ENCODE results near the gene LMO2. TPM values are rescaled to one million over a fixed set of nuclear protein-coding genes. Genes with fewer than 3 reads are reported as not detected.
"Not testable (repeated sequence)": the region's sequence is repeated elsewhere in the genome, so short reads cannot be mapped to it uniquely, and the experiment has no call there.

Gene LMO2
- polyA plus RNA-seq, 1 donor from 2014 or later, result 11.4 TPM

DNA sequence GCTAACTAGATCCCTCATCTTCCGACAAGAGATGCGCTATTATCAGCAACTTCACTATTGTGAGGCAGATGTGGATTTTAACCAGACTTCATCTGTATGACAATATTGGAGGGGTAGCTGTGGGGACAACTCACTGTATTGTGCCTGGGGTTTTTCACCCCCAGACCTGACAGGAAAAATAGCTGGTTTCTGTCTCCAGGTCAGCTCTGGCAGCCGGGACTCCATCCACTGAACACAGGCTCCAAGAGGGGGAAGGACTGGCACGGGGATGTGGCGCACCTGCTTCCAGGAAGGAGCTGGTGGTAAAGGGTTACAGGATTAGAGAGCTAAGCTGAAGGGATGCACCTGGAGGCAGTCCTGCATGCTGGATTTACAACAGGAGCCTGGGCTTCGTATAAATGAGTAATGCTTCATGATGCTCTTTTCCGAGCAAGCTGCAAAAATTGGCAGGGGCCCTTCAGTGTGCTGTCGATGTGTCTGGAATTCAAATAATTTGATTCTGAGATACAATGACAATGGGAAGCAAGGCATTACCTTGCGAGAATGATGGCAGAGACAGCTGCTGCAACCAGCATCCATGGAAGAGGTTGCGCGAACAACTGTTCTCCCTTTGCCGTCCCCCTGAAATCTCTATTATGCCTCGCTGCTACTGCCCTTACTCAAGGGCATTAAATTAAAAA lies 49.5 kb downstream of the LMO2 start:
- Mint-ChIP-seq H3K27ac (no peak overlapping the region), H3K9me3 (no peaks in the 10 kb centered on the region), H3K4me3 (no peak overlapping the region), H3K36me3 (no peaks in the 10 kb centered on the region), H3K4me1 (no peaks in the 10 kb centered on the region), H3K27me3 (peaks cover 12% of the 10 kb centered on the region)

DNA sequence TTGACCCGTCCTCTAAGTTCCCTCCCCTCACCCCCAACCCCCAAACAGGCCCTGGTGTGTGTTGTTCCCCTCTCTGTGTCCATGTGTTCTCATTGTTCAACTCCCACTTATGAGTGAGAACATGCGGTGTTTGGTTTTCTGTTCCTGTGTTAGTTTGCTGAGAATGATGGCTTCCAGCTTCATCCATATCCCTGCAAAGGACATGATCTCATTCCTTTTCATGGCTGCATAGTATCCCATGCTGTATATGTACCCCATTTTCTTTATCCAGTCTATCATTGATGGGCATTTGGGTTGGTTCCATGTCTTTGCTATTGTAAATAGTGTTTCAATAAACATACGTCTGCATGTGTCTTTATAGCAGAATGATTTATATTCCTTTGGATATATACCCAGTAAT lies 53.6 kb downstream of the LMO2 start:
- peaks cover 12% of the 10 kb centered on the region for H3K27me3 Mint-ChIP-seq
- not testable (repeated sequence) for H3K9me3 Mint-ChIP-seq, H3K4me1 Mint-ChIP-seq, H3K27ac Mint-ChIP-seq, H3K4me3 Mint-ChIP-seq, H3K36me3 Mint-ChIP-seq

DNA sequence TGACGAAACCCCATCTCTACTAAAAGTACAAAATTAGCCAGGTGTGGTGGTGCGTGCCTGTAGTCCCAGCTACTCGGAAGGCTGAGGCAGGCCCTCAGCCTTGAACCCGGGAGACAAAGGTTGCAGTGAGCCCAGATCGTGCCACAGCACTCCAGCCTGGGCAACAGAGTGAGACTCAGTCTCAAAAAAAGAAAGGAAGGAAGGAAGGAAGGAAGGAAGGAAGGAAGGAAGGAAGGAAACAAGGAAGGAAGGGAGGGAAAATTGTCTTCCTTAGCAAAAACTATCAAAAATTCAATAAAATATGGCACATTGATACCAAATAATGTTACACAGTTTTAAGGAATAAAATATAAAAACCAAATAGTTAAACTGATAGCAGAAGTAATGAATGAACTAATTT lies 54.5 kb downstream of the LMO2 start:
- not testable (repeated sequence) for H3K4me3 Mint-ChIP-seq, H3K4me1 Mint-ChIP-seq, H3K9me3 Mint-ChIP-seq, H3K36me3 Mint-ChIP-seq, H3K27ac Mint-ChIP-seq
- peaks cover 15% of the 10 kb centered on the region for H3K27me3 Mint-ChIP-seq

DNA sequence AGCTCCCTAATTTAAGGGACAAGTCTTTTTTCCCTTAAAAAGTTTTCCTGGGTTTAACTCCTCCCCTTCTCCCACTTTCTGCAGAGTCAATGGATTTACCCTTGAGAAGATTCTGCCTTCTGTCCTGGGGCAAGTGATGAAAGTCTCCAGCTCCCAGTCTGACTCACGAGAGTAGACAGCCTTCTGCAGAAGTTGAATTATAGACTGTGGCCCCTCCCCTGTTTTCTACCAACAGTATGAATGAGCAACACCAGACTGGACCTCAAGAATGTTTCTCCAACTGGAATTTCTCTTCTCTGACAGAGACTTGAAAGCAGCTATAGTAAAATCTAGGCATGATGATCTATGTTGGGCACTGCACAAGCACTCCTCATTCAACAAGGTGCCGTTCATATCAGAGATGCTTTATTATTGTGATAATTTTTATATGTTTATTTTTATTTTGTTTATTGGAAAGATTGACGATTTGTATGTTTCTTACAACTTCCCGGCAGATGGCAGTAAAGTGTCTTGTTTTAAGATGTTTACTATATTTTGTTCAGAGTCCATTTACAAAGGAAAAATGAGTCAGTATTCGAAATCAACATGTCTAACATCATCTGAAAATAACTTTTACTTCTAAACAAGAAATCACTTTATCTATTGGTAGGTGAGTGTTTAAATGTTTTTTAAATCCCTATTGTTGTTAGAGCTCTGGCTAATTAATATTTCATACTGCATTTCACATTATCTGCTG lies 56.6 kb downstream of the LMO2 start:
- H3K4me3 Mint-ChIP-seq, result no peak overlapping the region
- peaks cover 15% of the 10 kb centered on the region for H3K27me3 Mint-ChIP-seq
- no peaks in the 10 kb centered on the region for H3K36me3 Mint-ChIP-seq
- H3K4me1 Mint-ChIP-seq, result no peaks in the 10 kb centered on the region
- H3K27ac Mint-ChIP-seq, result no peak overlapping the region
- no peaks in the 10 kb centered on the region for H3K9me3 Mint-ChIP-seq

DNA sequence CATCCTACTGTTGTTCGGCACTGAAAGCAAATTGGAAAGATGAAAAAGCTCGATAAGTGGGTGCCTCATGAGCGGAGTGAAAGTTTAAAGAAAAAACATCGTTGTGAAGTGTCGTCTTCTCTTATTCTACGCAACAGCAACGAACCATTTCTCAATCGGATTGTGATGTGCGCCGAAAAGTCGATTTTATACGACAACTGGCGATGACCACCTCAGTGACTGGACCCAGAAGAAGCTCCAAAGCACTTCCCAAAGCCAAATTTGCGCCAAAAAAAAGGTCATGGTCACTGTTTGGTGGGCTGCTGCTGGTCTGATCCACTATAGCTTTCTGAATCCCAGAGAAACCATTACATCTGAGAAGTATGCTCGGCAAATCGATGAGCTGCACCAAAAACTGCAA lies 59.2 kb downstream of the LMO2 start:
- no peaks in the 10 kb centered on the region for H3K9me3 Mint-ChIP-seq
- H3K4me1 Mint-ChIP-seq, result peaks cover 0 to 6% (median 3%) of the 10 kb centered on the region in 3 donors
- peaks cover 18% of the 10 kb centered on the region for H3K27me3 Mint-ChIP-seq
- H3K27ac Mint-ChIP-seq, result no peak overlapping the region
- no peak overlapping the region for H3K4me3 Mint-ChIP-seq
- no peaks in the 10 kb centered on the region for H3K36me3 Mint-ChIP-seq

DNA sequence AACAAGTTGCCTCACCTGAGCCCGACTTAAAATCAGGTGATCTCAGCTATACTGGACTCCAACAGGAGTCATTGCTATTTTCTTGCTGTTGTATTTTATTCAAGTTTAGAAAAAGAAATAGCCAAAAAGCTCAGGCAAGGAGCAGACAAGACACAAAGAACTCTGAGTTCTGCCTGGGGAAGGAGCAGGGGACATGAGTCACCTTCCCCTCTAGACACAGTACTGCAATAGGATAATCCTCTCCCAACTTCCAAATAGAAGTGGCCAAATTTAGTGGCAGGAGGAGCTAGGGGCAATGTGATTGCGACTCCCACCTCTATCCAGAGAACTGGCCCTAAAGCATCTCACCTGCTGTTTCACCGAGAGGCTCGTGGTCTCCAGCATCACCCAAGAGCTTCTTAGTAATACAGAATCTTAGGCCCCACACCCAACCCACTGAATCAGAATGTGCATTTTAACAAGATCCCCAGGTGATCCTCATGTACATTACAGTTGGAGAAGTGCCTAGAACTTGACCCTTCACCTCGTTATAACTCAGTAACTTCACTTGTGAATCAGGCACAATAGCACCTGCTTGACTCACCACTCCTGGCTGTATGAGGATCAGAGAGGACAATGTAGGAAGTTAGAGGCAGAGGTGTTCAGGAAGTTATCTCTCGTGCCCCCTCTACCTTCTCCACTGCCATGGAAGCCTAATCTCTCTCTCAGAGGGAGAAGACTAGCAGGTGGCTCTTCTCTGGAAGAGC lies 60.8 kb downstream of the LMO2 start:
- Mint-ChIP-seq H3K27ac (no peak overlapping the region), H3K36me3 (peaks cover 5% of the 10 kb centered on the region), H3K27me3 (peaks cover 24% of the 10 kb centered on the region), H3K4me3 (no peak overlapping the region), H3K4me1 (peaks cover 0 to 6% (median 3%) of the 10 kb centered on the region in 3 donors), H3K9me3 (no peaks in the 10 kb centered on the region)

DNA sequence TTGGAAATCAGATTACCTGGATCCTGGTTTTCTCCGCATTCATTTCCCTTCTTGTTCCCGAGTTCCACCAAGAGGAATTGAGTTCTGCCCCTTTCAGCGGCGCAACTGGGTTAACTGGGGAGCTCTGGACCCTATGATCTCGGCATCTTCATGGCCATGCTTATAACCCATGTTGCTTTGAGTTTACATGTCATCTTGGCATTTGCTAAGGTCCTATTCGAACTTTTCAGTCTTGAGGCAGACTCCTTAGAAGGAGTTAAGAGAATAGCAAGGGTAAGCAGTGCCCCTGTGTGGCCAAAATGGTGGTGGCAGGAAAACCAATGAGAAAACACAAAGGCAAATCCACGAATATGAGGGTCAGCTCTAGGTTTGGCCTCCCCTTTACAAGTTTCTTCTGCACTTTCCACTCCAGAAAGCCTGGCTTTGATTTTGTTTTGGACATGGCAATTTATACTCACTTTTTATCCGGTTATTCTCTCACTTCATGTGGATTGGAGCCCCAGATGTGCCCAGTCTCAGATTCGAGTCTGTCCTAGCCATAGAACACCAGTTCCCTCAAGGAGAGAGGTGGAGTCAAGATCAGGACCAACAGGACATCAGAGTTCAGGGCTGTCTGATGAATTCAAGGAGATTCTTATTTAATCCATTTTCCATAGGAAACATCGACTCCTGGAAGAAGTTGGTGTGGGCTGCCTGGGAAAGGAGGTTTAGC lies 62.3 kb downstream of the LMO2 start:
- H3K4me3 Mint-ChIP-seq, result peak overlapping the region; percentile 2 to 89 (median 72)
- H3K36me3 Mint-ChIP-seq, result peaks cover 5% of the 10 kb centered on the region
- peak overlapping the region in 2 of 3 donors; percentile 29 to 42 for H3K27ac Mint-ChIP-seq
- H3K9me3 Mint-ChIP-seq, result no peaks in the 10 kb centered on the region
- peaks cover 29% of the 10 kb centered on the region for H3K27me3 Mint-ChIP-seq
- H3K4me1 Mint-ChIP-seq, result peaks cover 0 to 6% (median 3%) of the 10 kb centered on the region in 3 donors

DNA sequence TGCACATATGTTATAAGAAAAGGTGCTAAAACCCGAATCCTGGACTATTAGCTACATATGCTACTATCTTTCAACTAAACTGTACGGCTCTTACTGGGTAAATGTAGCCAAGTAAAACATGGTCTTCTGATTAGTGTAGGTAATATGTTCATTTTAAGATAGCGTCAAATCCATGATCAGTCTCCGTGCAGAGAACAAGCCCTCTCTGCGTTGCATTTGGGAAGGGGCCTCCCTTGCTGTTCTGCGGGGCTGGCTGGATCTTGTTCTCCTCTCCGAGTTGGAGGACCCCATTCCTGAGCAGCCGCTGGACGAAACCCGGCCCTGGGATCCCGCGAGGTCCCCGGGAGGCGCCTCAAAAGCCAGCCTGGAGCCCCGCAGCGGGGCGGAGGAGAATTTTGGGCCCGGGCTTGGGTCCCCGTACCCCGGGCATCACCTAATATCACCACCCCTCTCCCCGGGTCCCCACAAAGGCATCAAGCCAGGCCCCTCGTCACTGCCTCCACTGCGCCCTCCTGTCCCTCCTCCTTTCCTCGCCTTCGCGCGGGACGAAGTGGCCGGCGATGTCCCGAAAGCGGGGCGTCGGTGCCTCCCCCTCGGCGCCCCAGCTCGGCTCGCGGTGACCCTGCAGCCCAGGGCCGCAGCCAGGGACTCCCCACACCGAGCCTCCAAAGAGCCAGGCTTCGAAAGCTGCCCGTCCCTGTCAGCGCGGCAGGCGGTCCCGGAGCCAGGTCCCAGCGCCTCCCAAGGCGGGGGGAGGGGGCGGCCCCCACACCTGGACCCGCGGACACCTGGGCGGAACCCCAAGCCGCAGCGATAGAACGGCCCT lies 63.1 kb downstream of the LMO2 start:
- no peaks in the 10 kb centered on the region for H3K9me3 Mint-ChIP-seq
- peak overlapping the region in 3 of 4 donors; percentile 2 to 89 (median 12) for H3K4me3 Mint-ChIP-seq
- peaks cover 5% of the 10 kb centered on the region for H3K36me3 Mint-ChIP-seq
- H3K27ac Mint-ChIP-seq, result peak overlapping the region in 1 of 3 donors; percentile 29
- H3K27me3 Mint-ChIP-seq, result peaks cover 29% of the 10 kb centered on the region
- H3K4me1 Mint-ChIP-seq, result peaks cover 0 to 6% (median 3%) of the 10 kb centered on the region in 3 donors

DNA sequence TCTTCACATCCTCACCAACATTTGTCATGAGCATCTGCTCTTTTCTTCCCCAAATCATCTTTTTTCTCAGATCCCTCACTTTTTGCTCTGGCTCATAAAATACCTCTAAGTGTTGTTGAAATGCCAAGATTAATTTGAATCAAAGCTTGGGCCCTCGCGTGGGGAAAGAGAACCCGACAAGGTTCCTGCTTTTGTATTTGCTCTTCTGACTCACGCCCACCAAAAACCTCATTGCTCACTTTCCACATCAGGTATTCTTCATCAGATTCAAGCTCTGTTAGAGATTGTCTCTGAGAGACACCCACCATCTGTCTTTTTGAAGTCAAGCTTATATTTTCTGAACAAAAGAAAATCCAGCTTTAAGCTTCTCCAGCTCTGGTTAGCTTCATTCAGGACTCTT lies 64.7 kb downstream of the LMO2 start:
- no peak overlapping the region for H3K4me3 Mint-ChIP-seq
- H3K27me3 Mint-ChIP-seq, result peaks cover 27% of the 10 kb centered on the region
- H3K27ac Mint-ChIP-seq, result no peak overlapping the region
- H3K9me3 Mint-ChIP-seq, result no peaks in the 10 kb centered on the region
- peaks cover 0 to 6% (median 3%) of the 10 kb centered on the region in 3 donors for H3K4me1 Mint-ChIP-seq
- peaks cover 5% of the 10 kb centered on the region for H3K36me3 Mint-ChIP-seq

DNA sequence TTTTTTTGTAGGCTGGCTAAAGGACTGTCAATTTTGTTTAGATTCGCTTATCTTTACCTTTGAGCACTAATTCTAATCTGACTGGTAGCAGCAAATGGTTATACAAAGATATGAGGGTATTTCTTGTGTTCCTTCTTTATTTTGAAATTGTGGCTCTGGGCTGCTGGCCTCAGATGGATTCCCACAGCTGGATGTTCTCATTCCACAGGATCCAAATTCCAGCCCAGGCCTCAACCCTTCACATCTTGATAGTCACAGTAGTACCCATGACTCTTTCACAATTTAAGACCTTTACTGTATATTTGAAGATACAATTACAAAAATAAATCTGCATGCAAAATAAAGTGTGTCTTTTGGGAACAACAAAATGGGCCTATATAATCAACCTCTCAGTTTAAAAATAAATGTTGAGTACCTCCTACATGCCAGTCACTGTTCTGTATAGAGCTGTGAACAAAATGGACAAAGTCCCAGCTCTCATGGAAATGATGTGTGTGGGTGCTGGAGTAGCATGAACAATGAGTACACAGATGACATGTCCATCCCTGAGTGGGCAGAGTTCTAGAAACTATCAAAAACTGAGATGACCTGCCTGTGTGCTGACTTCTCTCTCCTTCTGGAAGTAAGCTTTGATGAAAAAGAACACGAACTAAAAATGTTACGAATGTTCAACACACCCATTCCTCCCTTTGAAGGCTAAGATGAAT lies 65.9 kb downstream of the LMO2 start:
- Mint-ChIP-seq H3K27ac (no peak overlapping the region), H3K36me3 (peaks cover 5% of the 10 kb centered on the region), H3K4me1 (peaks cover 0 to 6% (median 3%) of the 10 kb centered on the region in 3 donors), H3K9me3 (no peaks in the 10 kb centered on the region), H3K27me3 (peaks cover 27% of the 10 kb centered on the region), H3K4me3 (no peak overlapping the region)

DNA sequence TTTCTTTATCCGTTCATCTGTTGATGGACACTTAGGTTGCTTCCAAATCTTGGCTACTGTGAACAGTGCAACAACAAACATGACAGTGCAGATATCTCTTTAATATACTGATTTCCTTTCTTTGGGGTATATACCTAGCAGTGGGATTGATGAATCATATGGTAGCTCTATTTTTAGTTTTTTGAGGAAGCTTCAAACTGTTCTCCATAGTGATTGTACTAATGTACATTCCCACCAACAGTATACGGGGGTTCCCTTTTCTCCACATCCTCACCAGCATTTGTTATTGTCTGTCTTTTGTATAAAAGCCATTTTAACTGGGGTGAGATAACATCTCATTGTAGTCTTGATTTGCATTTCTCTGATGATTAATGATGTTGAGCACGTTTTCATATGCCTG lies 68.9 kb downstream of the LMO2 start:
- H3K4me1 Mint-ChIP-seq, H3K27ac Mint-ChIP-seq, H3K9me3 Mint-ChIP-seq, H3K4me3 Mint-ChIP-seq, H3K36me3 Mint-ChIP-seq: not testable (repeated sequence)
- peaks cover 13% of the 10 kb centered on the region for H3K27me3 Mint-ChIP-seq

DNA sequence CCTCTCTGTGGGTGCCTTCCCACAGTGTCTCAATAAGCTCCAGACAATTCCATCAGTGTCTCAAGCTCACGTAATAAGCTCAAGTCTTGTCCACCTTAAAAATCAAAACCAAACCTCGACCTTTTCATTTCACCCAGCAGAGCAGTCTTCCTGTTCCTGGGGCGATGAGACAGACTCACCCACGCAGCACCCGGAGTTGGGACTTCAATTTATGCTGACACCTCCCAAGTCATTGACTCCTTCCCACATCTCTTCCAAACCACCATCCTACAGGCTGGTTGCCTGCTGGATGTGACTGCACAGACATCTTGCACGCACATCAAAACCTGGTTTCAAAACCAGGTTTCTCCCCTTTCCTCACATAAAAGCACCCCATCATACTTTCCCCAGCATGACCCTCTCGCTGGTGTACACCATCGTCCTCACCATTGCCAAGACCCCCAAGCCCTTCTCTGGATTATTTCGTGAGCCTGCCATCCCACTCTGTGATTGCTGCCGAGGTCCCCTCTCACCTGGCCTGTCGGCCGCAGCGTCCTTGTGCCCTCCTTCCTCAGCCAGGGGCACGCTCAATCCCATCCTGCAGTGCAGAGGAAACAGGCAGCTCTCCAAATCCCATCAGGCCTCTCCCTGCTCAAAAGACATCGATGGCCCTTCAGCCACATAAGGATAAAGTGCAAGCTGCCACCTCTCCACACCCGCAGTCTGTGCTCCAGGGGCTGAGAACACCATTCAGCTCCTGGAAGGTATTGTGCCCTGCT lies 72.4 kb downstream of the LMO2 start:
- no peaks in the 10 kb centered on the region for H3K9me3 Mint-ChIP-seq
- H3K4me3 Mint-ChIP-seq, result no peak overlapping the region
- no peaks in the 10 kb centered on the region for H3K27me3 Mint-ChIP-seq
- H3K4me1 Mint-ChIP-seq, result peaks cover 1 to 5% (median 5%) of the 10 kb centered on the region in 3 donors
- no peak overlapping the region for H3K27ac Mint-ChIP-seq
- no peaks in the 10 kb centered on the region for H3K36me3 Mint-ChIP-seq
